BJ (cell line): ENCODE data around the gene VTA1. TPM values are rescaled to one million over a fixed set of nuclear protein-coding genes. Genes with fewer than 3 reads are reported as not detected.

Experiments used
- CTCF ChIA-PET: fragments of 350-600 bp; formaldehyde crosslinking; extraction: SDS; loops from one replicate; lab custom pipeline; 2021; ENCODE audit warnings: antibody characterized with exemption, inconsistent platforms; lab: Yijun Ruan, JAX
- POLR2A ChIA-PET: fragments of 300-600 bp; sonication (Branson Sonifier 250); formaldehyde crosslinking; extraction: SDS; loops from one replicate; lab custom pipeline; 2021; ENCODE audit warnings: antibody characterized with exemption; lab: Charles Lee
- DNase-seq: peaks from one replicate; pipeline ENCODE4 v3.0.0-alpha.2; 2011; ENCODE audit warnings: low read depth
- H3K27me3 ChIP-seq: 2 replicates; pipeline ENCODE4 v1.6.0; 2011; ENCODE audit warnings: low read length; ENCODE audit not compliant: control insufficient read depth, insufficient read depth
- H3K36me3 ChIP-seq: 2 replicates; pipeline ENCODE4 v1.5.1; 2011; ENCODE audit warnings: low read length; ENCODE audit not compliant: control insufficient read depth, insufficient read depth
- H3K4me3 ChIP-seq: 2 replicates; pipeline ENCODE4 v1.5.1; 2011; ENCODE audit warnings: low read depth, mild to moderate bottlenecking, control low read depth, low read length
- CTCF ChIP-seq: IDR thresholded peaks from 2 replicates; pipeline ENCODE4 v1.5.1; 2011; ENCODE audit warnings: low read depth, mild to moderate bottlenecking, control low read depth, inconsistent platforms, low read length, moderate library complexity; ENCODE audit not compliant: insufficient read depth
- polyA plus RNA-seq: library from polyadenylated mRNA; depleted of rRNA; stranded (reverse); fragments of >200 nt; gene quantifications from 2 replicates; pipeline ENCODE4 v1.2.3, GENCODE V29; 2011

Gene VTA1
- polyA plus RNA-seq, 1 experiment: 66.7 TPM

DNA sequence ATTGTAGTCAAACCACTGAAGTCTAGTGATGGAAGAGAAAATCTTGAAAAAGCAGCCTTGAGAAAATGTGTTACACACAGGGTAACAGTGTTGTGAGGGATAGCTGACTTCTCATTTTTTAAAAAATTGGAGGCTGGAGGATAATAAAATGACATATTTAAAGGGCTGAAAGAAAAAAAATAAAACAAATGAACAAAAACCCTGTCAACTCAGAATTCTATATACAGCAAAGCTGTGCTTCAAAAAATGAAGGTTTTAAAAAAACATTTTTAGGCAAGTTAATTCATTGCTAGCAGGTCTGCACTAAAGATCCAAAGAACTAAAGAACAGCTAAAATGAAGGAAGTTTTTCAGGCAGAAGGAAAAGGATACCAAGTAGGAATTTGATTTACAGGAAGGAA is 31.1 kb downstream of the VTA1 start:
- no peaks in the 10 kb centered on the region for H3K27me3 ChIP-seq
- CTCF ChIA-PET: interaction anchor here (1.2 to 1.3 kb wide), 2 partner anchors 10 to 31 kb away, joined by 3 read pairs; partner anchors contain the start of genes NMBR and VTA1
- peaks cover 4% of the 10 kb centered on the region for H3K36me3 ChIP-seq
- no peak for DNase-seq
- no peak overlapping the region for H3K4me3 ChIP-seq
- POLR2A ChIA-PET: no interaction called here
- no peak for TF ChIP-seq CTCF

DNA sequence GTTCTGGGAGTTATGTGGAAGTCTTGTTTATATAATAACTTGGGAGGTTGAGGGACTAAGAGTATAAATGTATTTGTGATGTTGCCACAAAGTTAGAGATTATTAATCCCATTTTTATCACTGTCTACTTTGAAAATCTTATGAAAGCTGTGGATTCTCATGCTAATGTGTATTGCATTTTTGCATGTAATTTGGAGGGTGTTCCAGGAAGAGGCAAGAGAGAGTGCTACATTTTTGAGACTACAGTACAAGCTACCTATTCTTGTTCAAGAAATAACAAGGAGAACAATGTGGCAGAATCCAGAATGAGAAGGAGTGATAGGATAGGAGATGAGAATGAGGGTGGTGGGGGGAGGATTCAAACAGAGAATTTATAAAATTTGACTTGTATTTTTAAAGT is 34.9 kb downstream of the VTA1 start:
- ChIA-PET POLR2A (no interaction called here), CTCF (no interaction called here)
- Histone ChIP-seq H3K4me3 (no peak overlapping the region), H3K27me3 (no peaks in the 10 kb centered on the region), H3K36me3 (no peaks in the 10 kb centered on the region)
- no peak for TF ChIP-seq CTCF
- DNase-seq: no peak

GRCh38 chr6:142183351-142183750 is 36.3 kb downstream of the VTA1 start:
- Histone ChIP-seq H3K4me3 (no peak overlapping the region), H3K36me3 (no peaks in the 10 kb centered on the region), H3K27me3 (no peaks in the 10 kb centered on the region)
- ChIA-PET CTCF (no interaction called here), POLR2A (no interaction called here)
- TF ChIP-seq CTCF: no peak
- no peak for DNase-seq

DNA sequence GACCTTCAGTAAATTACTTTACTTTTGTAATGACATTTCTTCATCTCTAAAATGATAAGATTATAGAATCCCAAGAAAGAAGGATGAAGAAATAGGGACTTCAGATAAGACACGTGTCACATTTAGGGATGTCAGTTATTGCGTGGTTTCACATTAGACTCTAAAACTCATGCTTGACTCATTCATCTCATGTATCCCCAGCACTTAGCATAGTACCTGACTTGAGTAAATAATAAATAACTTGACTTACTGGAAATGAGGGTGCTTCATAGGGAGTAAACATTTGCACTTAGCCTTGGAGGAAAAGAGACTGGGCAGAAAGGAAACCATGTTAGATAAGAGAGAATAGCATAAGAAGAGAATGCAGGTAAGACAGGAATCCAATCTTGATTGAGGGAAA is 37.2 kb downstream of the VTA1 start:
- H3K36me3 ChIP-seq: no peaks in the 10 kb centered on the region
- no peaks in the 10 kb centered on the region for H3K27me3 ChIP-seq
- CTCF ChIA-PET: no interaction called here
- no peak overlapping the region for H3K4me3 ChIP-seq
- DNase-seq: no peak
- POLR2A ChIA-PET: no interaction called here
- TF ChIP-seq CTCF: no peak

DNA sequence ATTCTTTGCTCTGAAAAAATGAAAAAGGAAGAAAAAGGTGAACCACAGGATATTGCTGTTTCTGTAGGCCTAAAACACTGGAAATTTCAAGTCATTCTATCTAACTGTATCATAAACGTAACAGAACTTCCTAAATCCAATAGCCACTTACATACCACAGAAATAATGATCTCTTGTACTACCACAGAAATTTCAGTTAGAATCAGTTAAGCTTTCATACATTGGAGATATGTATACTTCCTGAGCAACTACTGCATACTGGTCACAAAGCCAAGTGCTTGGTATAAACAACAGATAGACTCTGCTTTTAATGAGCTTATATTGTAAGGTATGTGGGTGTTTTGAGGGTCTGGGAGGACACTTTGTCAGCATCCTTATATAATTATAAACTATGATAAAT is 38.6 kb downstream of the VTA1 start:
- Histone ChIP-seq H3K27me3 (no peaks in the 10 kb centered on the region), H3K4me3 (no peak overlapping the region), H3K36me3 (no peaks in the 10 kb centered on the region)
- CTCF ChIA-PET: interaction anchor here (1.5 kb wide), 1 partner anchor 39 kb away, joined by 9 read pairs; the partner anchor contains the start of genes NMBR and VTA1
- TF ChIP-seq CTCF: no peak
- DNase-seq: no peak
- POLR2A ChIA-PET: no interaction called here
